ENCODE measurements around the gene MYOM1. TPM values are rescaled to one million over a fixed set of nuclear protein-coding genes. Genes with fewer than 3 reads are reported as not detected.

Gene MYOM1
- total RNA-seq, 1 experiment from 2014 or later = 0.92 TPM

DNA sequence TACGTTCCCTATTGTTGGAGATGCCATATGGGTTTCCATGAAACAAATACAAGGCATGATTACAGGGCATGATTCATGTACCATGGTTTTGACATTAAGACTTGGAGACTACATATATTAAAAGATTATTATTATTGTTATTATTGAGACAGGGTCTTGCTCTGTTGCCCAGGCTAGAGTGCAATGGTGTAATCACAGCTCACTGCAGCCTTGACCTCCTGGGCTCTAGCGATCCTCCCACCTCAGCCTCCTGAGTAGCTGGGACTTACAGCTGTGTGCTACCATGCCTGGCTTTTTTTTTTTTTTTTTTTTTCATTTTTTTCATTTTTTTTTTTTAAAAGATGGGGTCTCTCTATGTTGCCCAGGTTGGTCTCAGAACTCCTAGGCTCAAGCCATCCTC is 69.1 kb downstream of the MYOM1 start:
- CTCF ChIA-PET = no interaction called here
- in situ Hi-C loops (cut with HindIII; ENCODE audit: low pct_unique_long_range_greater_than_20kb, low sequenced_read_pairs) = no loop called here
- BruUV-seq (replicated peaks) = no TSS peak

DNA sequence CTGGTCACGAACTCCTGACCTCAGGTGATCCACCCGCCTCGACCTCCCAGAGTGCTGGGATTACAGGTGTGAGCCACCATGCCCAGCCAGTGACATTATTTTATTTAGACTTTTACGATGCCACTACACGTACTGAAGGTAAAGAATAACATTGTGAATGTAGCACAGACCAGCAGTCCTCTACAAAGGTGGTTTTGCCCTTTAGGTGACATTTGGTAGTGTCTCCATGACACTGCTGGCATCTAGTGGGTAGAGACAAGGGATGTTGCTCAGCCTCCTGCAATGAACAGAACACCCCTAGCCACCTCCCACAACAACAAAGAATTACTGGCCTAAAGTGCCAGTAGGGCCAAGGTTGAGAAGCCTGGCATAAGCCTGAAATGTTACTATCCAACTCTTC is 69.5 kb downstream of the MYOM1 start:
- TF ChIP-seq, protein P1, sequence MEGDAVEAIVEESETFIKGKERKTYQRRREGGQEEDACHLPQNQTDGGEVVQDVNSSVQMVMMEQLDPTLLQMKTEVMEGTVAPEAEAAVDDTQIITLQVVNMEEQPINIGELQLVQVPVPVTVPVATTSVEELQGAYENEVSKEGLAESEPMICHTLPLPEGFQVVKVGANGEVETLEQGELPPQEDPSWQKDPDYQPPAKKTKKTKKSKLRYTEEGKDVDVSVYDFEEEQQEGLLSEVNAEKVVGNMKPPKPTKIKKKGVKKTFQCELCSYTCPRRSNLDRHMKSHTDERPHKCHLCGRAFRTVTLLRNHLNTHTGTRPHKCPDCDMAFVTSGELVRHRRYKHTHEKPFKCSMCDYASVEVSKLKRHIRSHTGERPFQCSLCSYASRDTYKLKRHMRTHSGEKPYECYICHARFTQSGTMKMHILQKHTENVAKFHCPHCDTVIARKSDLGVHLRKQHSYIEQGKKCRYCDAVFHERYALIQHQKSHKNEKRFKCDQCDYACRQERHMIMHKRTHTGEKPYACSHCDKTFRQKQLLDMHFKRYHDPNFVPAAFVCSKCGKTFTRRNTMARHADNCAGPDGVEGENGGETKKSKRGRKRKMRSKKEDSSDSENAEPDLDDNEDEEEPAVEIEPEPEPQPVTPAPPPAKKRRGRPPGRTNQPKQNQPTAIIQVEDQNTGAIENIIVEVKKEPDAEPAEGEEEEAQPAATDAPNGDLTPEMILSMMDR (IDR thresholded peaks at IDR 0.05) = peak; percentile 8; the same call in 1 of the 2 replicates
- TF ChIP-seq TCF7L2 (IDR thresholded peaks at IDR 0.05; ENCODE audit: low read depth, low read length) = no peak
- no peak for TF ChIP-seq POLR2AphosphoS5 (IDR thresholded peaks at IDR 0.05; ENCODE audit: low read depth, low read length)
- POLR2A ChIA-PET = interaction anchor here (0.6 kb wide), 1 partner anchor 94 kb away, joined by 3 read pairs; no protein-coding TSS in a partner anchor
- H3K36me3 ChIP-seq (ENCODE audit: control insufficient read depth, insufficient read depth, low read length) = no peaks in the 10 kb centered on the region
- H3K9me3 ChIP-seq (ENCODE audit: control insufficient read depth, insufficient read depth, low read depth, low read length) = no peaks in the 10 kb centered on the region
- no peak overlapping the region for H3K4me3 ChIP-seq (ENCODE audit: low read depth in 2 of 2, low read length in 2 of 2)
- intact Hi-C loops (cut with micrococcal nuclease; ENCODE audit: unreplicated experiment) (loop anchor here (5.0 kb wide), 2 partner anchors 97 to 218 kb away; partner anchors contain the start of gene MYL12A), in situ Hi-C loops (cut with HindIII; ENCODE audit: low pct_unique_long_range_greater_than_20kb, low sequenced_read_pairs) (no loop called here)
- H3K27me3 ChIP-seq (ENCODE audit: control insufficient read depth, insufficient read depth, low read length) = no peaks in the 10 kb centered on the region
- BruUV-seq (replicated peaks) = no TSS peak
- CTCF ChIA-PET = no interaction called here
- peak; percentile 70 for ATAC-seq
- DNase-seq (ENCODE audit: low read depth, low spot score) = no peak
- H3K27ac ChIP-seq (ENCODE audit: low read length) = no peak overlapping the region
- H3K4me1 ChIP-seq (ENCODE audit: control insufficient read depth, insufficient read depth, low read length) = no peaks in the 10 kb centered on the region

More for the DNA sequence above, 69.1 kb downstream of the MYOM1 start:
- H3K9me3 ChIP-seq (ENCODE audit: control insufficient read depth, insufficient read depth, low read depth, low read length) = no peaks in the 10 kb centered on the region
- no peak overlapping the region for H3K4me3 ChIP-seq (ENCODE audit: low read depth in 2 of 2, low read length in 2 of 2)
- no peaks in the 10 kb centered on the region for H3K36me3 ChIP-seq (ENCODE audit: control insufficient read depth, insufficient read depth, low read length)
- TF ChIP-seq SIN3A (IDR thresholded peaks at IDR 0.05; ENCODE audit: borderline replicate concordance, insufficient read depth, low read depth, low read length) (no peak), POLR2AphosphoS5 (IDR thresholded peaks at IDR 0.05; ENCODE audit: low read depth, low read length) (no peak)
- intact Hi-C loops (cut with micrococcal nuclease; ENCODE audit: unreplicated experiment) = loop anchor here (5.0 kb wide), 2 partner anchors 97 to 218 kb away; partner anchors contain the start of gene MYL12A
- no peaks in the 10 kb centered on the region for H3K4me1 ChIP-seq (ENCODE audit: control insufficient read depth, insufficient read depth, low read length)
- no peak for DNase-seq (ENCODE audit: low read depth, low spot score)
- no peak for ATAC-seq
- POLR2A ChIA-PET = interaction anchor here (0.6 kb wide), 1 partner anchor 93 kb away, joined by 3 read pairs; no protein-coding TSS in a partner anchor
- H3K27ac ChIP-seq (ENCODE audit: low read length) = no peak overlapping the region
- no peaks in the 10 kb centered on the region for H3K27me3 ChIP-seq (ENCODE audit: control insufficient read depth, insufficient read depth, low read length)

DNA sequence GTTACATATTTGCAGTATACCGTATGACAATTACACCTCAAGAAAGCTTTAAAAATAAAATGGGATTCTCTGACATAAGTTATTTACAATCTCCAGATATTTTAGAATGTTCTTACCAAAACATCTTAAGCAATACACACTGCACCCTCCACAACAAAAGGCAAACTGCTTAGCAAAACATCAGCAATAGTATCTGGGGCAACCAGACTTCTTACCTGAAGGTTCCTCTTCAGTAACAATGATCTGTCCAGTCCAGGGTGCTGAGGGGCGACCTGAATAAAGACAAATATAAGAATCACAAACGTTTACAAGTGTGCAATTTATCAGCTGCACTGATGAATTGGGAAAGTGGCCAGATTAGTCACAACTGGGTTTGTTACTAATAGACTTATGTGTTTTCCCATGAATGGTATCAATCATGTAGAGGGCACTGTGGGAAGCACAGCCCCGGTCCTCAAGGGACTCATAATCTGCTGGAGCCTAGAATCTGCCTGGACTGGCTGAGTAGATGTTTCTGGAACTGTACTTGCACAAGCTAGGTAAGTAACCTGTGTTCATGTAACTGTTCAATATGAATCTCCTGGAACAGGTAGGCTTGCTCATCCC is 70.7 kb downstream of the MYOM1 start:
- ChIA-PET POLR2A (no interaction called here), CTCF (no interaction called here)
- Histone ChIP-seq H3K4me3 (ENCODE audit: low read depth in 2 of 2, low read length in 2 of 2) (no peak overlapping the region), H3K27me3 (ENCODE audit: control insufficient read depth, insufficient read depth, low read length) (no peaks in the 10 kb centered on the region), H3K27ac (ENCODE audit: low read length) (no peak overlapping the region), H3K4me1 (ENCODE audit: control insufficient read depth, insufficient read depth, low read length) (no peaks in the 10 kb centered on the region), H3K36me3 (ENCODE audit: control insufficient read depth, insufficient read depth, low read length) (no peaks in the 10 kb centered on the region), H3K9me3 (ENCODE audit: control insufficient read depth, insufficient read depth, low read depth, low read length) (no peaks in the 10 kb centered on the region)
- BruUV-seq (replicated peaks) = no TSS peak
- intact Hi-C loops (cut with micrococcal nuclease; ENCODE audit: unreplicated experiment) = no loop called here
- 0 out of 2 replicates have a peak, but pooled peaks have one; percentile 51 for ATAC-seq
- no peak for DNase-seq (ENCODE audit: low read depth, low spot score)
- TF ChIP-seq TCF7L2 (IDR thresholded peaks at IDR 0.05; ENCODE audit: low read depth, low read length) (no peak), SIN3A (IDR thresholded peaks at IDR 0.05; ENCODE audit: borderline replicate concordance, insufficient read depth, low read depth, low read length) (no peak), POLR2AphosphoS5 (IDR thresholded peaks at IDR 0.05; ENCODE audit: low read depth, low read length) (no peak)
- TF ChIP-seq, protein P2, sequence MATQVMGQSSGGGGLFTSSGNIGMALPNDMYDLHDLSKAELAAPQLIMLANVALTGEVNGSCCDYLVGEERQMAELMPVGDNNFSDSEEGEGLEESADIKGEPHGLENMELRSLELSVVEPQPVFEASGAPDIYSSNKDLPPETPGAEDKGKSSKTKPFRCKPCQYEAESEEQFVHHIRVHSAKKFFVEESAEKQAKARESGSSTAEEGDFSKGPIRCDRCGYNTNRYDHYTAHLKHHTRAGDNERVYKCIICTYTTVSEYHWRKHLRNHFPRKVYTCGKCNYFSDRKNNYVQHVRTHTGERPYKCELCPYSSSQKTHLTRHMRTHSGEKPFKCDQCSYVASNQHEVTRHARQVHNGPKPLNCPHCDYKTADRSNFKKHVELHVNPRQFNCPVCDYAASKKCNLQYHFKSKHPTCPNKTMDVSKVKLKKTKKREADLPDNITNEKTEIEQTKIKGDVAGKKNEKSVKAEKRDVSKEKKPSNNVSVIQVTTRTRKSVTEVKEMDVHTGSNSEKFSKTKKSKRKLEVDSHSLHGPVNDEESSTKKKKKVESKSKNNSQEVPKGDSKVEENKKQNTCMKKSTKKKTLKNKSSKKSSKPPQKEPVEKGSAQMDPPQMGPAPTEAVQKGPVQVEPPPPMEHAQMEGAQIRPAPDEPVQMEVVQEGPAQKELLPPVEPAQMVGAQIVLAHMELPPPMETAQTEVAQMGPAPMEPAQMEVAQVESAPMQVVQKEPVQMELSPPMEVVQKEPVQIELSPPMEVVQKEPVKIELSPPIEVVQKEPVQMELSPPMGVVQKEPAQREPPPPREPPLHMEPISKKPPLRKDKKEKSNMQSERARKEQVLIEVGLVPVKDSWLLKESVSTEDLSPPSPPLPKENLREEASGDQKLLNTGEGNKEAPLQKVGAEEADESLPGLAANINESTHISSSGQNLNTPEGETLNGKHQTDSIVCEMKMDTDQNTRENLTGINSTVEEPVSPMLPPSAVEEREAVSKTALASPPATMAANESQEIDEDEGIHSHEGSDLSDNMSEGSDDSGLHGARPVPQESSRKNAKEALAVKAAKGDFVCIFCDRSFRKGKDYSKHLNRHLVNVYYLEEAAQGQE (IDR thresholded peaks at IDR 0.05; ENCODE audit: insufficient read depth in 1 of 2, low read depth in 2 of 2, low read length in 1 of 2) = no peak
- TF ChIP-seq, protein P1 (IDR thresholded peaks at IDR 0.05) = no peak
- in situ Hi-C loops (cut with HindIII; ENCODE audit: low pct_unique_long_range_greater_than_20kb, low sequenced_read_pairs) = no loop called here
